Body of pancreas (tissue), 4 donors: ENCODE measurements around the gene S100A9. TPM values are rescaled to one million over a fixed set of nuclear protein-coding genes. Genes with fewer than 3 reads are reported as not detected.
"Not testable (repeated sequence)": the region's sequence is repeated elsewhere in the genome, so short reads cannot be mapped to it uniquely, and the experiment has no call there.

ENCODE experiments used
- ATAC-seq: fragments of 150-250 bp; one replicate; pipeline ENCODE4 v1.9.1; 2016
- DNase-seq, 4 donors: peaks; one replicate each; pipeline ENCODE4 v3.0.0-alpha.2; 2019
- H3K27ac ChIP-seq, 4 donors: fragments of 200-600 bp; sonication (generic); 1 replicate in 3 of 4; 2 replicates in 1 of 4; pipeline versions ENCODE4 v1.5.1 to v1.6.1; 2016 to 2019; ENCODE audit warnings: mild to moderate bottlenecking in 1 of 4, mixed read lengths in 1 of 4, moderate library complexity in 1 of 4
- H3K27me3 ChIP-seq, 2 donors: fragments of 200-600 bp; sonication (generic); one replicate each; pipeline ENCODE4 v1.6.0; 2016; ENCODE audit warnings: mild to moderate bottlenecking in 1 of 2
- H3K36me3 ChIP-seq, 2 donors: fragments of 200-600 bp; sonication (generic); replicated peaks in 1 of 2; 2 replicates each; pipeline ENCODE4 v1.5.1; 2016; ENCODE audit warnings: low read depth in 2 of 2; ENCODE audit not compliant: insufficient read depth in 1 of 2
- H3K4me1 ChIP-seq: fragments of 200-600 bp; sonication (generic); one replicate; pipeline ENCODE4 v1.6.0; 2016
- H3K4me3 ChIP-seq, 2 donors: fragments of 200-600 bp; sonication (generic); 1 replicate in 1 of 2; 2 replicates in 1 of 2; pipeline ENCODE4 v1.5.1; 2016 to 2019
- H3K9me3 ChIP-seq, 3 donors: fragments of 200-600 bp; sonication (generic); 1 replicate in 2 of 3; 2 replicates in 1 of 3; pipeline ENCODE4 v1.5.1; 2016
- CTCF ChIP-seq, 7 experiments: fragments of 450-650 bp in 4 of 7; fragments of 200-600 bp in 3 of 7; sonication (generic) in 3 of 7; IDR thresholded peaks; one replicate each; pipeline ENCODE4 v1.5.1; 2016 to 2019; ENCODE audit warnings: antibody characterized with exemption in 7 of 7
- POLR2A ChIP-seq, 3 donors: fragments of 450-650 bp; IDR thresholded peaks; one replicate each; pipeline ENCODE4 v1.6.1; 2016; ENCODE audit warnings: antibody characterized with exemption in 3 of 3, mild to moderate bottlenecking in 2 of 3
- WGBS, 2 donors: methylation state at CpG; one replicate each; pipeline ENCODE4 v1.1.5; 2017; 5-methylcytosine and 5-hydroxymethylcytosine counted together
- intact Hi-C: fragments of 100-400 bp; cut with DNase I; formaldehyde crosslinking; loops from one replicate; pipeline ENCODE4 v1.15.1; 2023
- total RNA-seq, 2 donors: library from RNA; depleted of rRNA; stranded (reverse); fragments of >200 nt; gene quantifications; one replicate each; pipeline ENCODE4 v1.1.0, GENCODE V29; 2016

The S100A9 gene
- total RNA-seq, 2 donors from 2014 or later = 19.5 to 43.2 TPM

- Histone ChIP-seq H3K27ac (peak overlapping the region in 2 of 4 donors; percentile 62 to 70), H3K36me3 (no peaks in the 10 kb centered on the region), H3K9me3 (no peaks in the 10 kb centered on the region), H3K27me3 (no peaks in the 10 kb centered on the region), H3K4me1 (peaks cover 11% of the 10 kb centered on the region), H3K4me3 (no peak overlapping the region)
- intact Hi-C loops = no loop called here
- 28 to 33% methylated on average over 9 of the region's 9 CpGs for WGBS, 2 donors
- ATAC-seq = no peak
- DNase-seq = no peak
- TF ChIP-seq POLR2A (IDR thresholded peaks at IDR 0.05) (no peak), CTCF (IDR thresholded peaks at IDR 0.05) (no peak)
Measured at GRCh38 chr1:153343811-153344717, 13.6 kb upstream of the S100A9 start.

GRCh38 chr1:153344718-153345025, 13.0 kb upstream of the S100A9 start:
- Histone ChIP-seq H3K36me3 (no peaks in the 10 kb centered on the region), H3K4me3 (no peak overlapping the region), H3K4me1 (peaks cover 11% of the 10 kb centered on the region), H3K27me3 (no peaks in the 10 kb centered on the region), H3K27ac (peak overlapping the region in 2 of 4 donors; percentile 62 to 70), H3K9me3 (no peaks in the 10 kb centered on the region)
- no peak for ATAC-seq
- TF ChIP-seq CTCF (IDR thresholded peaks at IDR 0.05) (no peak), POLR2A (IDR thresholded peaks at IDR 0.05) (no peak)
- 30 to 36% methylated on average over 3 of the region's 3 CpGs for WGBS, 2 donors
- peak in 1 of 4 donors; percentile 30 for DNase-seq
- intact Hi-C loops = no loop called here

- no peak for TF ChIP-seq POLR2A (IDR thresholded peaks at IDR 0.05)
- TF ChIP-seq CTCF (IDR thresholded peaks at IDR 0.05) = no peak
- Histone ChIP-seq H3K4me1 (peaks cover 11% of the 10 kb centered on the region), H3K9me3 (no peaks in the 10 kb centered on the region), H3K27ac (no peak overlapping the region), H3K36me3 (no peaks in the 10 kb centered on the region), H3K4me3 (no peak overlapping the region), H3K27me3 (peaks cover 0 to 3% of the 10 kb centered on the region in 2 donors)
- intact Hi-C loops = no loop called here
- ATAC-seq = no peak
- DNase-seq = no peak
- WGBS, 2 donors = 54 to 65% methylated on average over 7 to 14 of the region's 14 CpGs
Measured at GRCh38 chr1:153345187-153346076, 12.2 kb upstream of the S100A9 start.

GRCh38 chr1:153346077-153346723, 11.5 kb upstream of the S100A9 start:
- H3K27ac ChIP-seq = no peak overlapping the region
- no peaks in the 10 kb centered on the region for H3K36me3 ChIP-seq
- 53 to 54% methylated on average over 6 of the region's 6 CpGs for WGBS, 2 donors
- ATAC-seq = no peak
- intact Hi-C loops = no loop called here
- H3K4me3 ChIP-seq = no peak overlapping the region
- H3K4me1 ChIP-seq = peaks cover 11% of the 10 kb centered on the region
- DNase-seq = no peak
- H3K27me3 ChIP-seq = peaks cover 0 to 3% of the 10 kb centered on the region in 2 donors
- no peaks in the 10 kb centered on the region for H3K9me3 ChIP-seq
- TF ChIP-seq POLR2A (IDR thresholded peaks at IDR 0.05) (no peak), CTCF (IDR thresholded peaks at IDR 0.05) (no peak)

- not testable (repeated sequence) for H3K36me3 ChIP-seq
- 53 to 57% methylated on average over 14 of the region's 14 CpGs for WGBS, 2 donors
Measured at GRCh38 chr1:153347049-153347448, 10.6 kb upstream of the S100A9 start.

More at GRCh38 chr1:153347049-153347448, 10.6 kb upstream of the S100A9 start:
- ATAC-seq, H3K27ac ChIP-seq, intact Hi-C loops, H3K9me3 ChIP-seq, DNase-seq, H3K4me3 ChIP-seq, H3K27me3 ChIP-seq: not testable (repeated sequence)
- peaks cover 11% of the 10 kb centered on the region for H3K4me1 ChIP-seq
